Lower lobe of right lung (tissue), 2 donors: ENCODE measurements around the gene ABCG2. TPM values are rescaled to one million over a fixed set of nuclear protein-coding genes. Genes with fewer than 3 reads are reported as not detected.

Experiments
- ATAC-seq, 2 donors: fragments of 200-7000 bp; cut with Tn5 transposase; one replicate each; pipeline ENCODE4 v1.9.1; 2020 to 2022; ENCODE audit warnings: mild to moderate bottlenecking in 2 of 2, moderate library complexity in 2 of 2
- DNase-seq: peaks from one replicate; pipeline ENCODE4 v3.0.0-alpha.2; 2020
- H3K27ac ChIP-seq: fragments of 200-600 bp; one replicate; pipeline ENCODE4 v1.8.0; 2022
- H3K27me3 ChIP-seq: fragments of 200-600 bp; one replicate; pipeline ENCODE4 v1.8.0; 2022; ENCODE audit warnings: low read depth
- H3K36me3 ChIP-seq: fragments of 200-600 bp; one replicate; pipeline ENCODE4 v1.8.0; 2022; ENCODE audit warnings: mild to moderate bottlenecking
- H3K4me1 ChIP-seq: fragments of 200-600 bp; one replicate; pipeline ENCODE4 v1.8.0; 2022
- H3K4me3 ChIP-seq: fragments of 200-600 bp; one replicate; pipeline ENCODE4 v1.8.0; 2022; ENCODE audit warnings: mild to moderate bottlenecking
- H3K9me3 ChIP-seq: fragments of 200-600 bp; one replicate; pipeline ENCODE4 v1.8.0; 2022
- intact Hi-C: fragments of 100-400 bp; cut with DNase I; formaldehyde crosslinking; loops from one replicate; pipeline ENCODE4 v1.11.0; 2022
- total RNA-seq: library from RNA; stranded (reverse); fragmentation: NEBNext Ultra II Directional; extraction: Animal tissue kit (Norgen Biotek cat#: 25700); gene quantifications from one replicate; pipeline ENCODE4 v1.2.1, GENCODE V29; 2021
- TF ChIP-seq, protein P1 (sequence below): fragments of 200-600 bp; IDR thresholded peaks from one replicate; pipeline ENCODE4 v1.8.0; 2022; ENCODE audit warnings: antibody characterized with exemption, mild to moderate bottlenecking
- donor health status: DM: no; HTN: yes; CAD: no; lungs with severe emphysema.

The ABCG2 gene
- total RNA-seq, 1 donor from 2014 or later, result 9.1 TPM

DNA sequence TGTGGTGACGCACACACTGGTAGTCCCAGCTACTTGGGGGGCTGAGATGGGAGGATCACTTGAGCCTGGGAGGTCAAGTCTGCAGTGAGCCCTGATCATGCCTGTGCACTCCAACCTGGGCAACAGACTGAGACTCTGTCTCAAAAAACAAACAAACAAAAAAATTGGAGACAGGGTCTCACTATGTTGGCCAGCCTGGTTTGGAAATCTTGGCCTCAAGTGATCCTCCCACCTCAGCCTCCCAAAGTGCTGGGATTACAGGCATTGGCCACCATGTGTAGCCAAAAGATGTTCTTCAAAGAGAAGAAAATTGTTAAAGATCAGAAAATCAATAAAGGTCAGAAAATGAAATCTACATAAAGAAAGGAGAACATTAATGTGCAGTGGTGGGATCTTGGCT, 41.7 kb upstream of the ABCG2 start:
- peaks cover 9% of the 10 kb centered on the region for H3K4me1 ChIP-seq
- no peaks in the 10 kb centered on the region for H3K27me3 ChIP-seq
- H3K4me3 ChIP-seq, result no peak overlapping the region
- TF ChIP-seq, protein P1, sequence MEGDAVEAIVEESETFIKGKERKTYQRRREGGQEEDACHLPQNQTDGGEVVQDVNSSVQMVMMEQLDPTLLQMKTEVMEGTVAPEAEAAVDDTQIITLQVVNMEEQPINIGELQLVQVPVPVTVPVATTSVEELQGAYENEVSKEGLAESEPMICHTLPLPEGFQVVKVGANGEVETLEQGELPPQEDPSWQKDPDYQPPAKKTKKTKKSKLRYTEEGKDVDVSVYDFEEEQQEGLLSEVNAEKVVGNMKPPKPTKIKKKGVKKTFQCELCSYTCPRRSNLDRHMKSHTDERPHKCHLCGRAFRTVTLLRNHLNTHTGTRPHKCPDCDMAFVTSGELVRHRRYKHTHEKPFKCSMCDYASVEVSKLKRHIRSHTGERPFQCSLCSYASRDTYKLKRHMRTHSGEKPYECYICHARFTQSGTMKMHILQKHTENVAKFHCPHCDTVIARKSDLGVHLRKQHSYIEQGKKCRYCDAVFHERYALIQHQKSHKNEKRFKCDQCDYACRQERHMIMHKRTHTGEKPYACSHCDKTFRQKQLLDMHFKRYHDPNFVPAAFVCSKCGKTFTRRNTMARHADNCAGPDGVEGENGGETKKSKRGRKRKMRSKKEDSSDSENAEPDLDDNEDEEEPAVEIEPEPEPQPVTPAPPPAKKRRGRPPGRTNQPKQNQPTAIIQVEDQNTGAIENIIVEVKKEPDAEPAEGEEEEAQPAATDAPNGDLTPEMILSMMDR, result no peak
- H3K36me3 ChIP-seq, result no peaks in the 10 kb centered on the region
- intact Hi-C loops, result no loop called here
- no peaks in the 10 kb centered on the region for H3K9me3 ChIP-seq
- DNase-seq (no peak), ATAC-seq (no peak)
- H3K27ac ChIP-seq, result no peak overlapping the region

DNA sequence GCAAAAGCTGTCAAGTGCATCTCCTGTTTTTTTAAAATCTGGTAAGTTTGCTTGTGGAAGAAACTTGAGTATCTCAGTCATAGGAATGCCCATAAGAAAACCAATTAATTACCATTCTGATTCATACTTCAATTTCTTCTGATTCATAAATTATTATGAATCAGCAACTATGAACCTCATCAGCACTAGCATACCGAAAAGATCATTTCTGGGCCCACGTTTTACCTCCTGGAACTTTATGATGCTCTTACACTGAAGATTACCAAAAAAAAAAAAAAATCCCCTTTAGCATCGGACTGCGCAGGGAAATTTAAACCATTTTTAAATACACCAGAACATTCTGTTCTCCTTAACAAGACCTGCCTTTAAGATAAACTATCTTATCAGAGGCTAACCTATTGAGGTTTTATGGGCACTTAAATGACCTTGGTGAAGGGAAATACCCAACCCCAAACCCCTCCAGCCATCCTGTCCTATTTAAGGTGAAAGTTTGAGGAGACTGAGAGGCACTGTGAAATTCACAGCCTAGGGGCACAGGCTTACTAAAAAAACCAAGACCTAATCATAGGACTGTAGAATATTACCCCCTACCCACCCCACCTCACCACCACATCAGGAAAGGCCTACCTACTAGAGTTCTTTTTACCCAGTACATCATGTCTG, 38.2 kb upstream of the ABCG2 start:
- Histone ChIP-seq H3K27ac (no peak overlapping the region), H3K36me3 (no peaks in the 10 kb centered on the region), H3K4me3 (no peak overlapping the region), H3K4me1 (no peaks in the 10 kb centered on the region), H3K27me3 (no peaks in the 10 kb centered on the region), H3K9me3 (no peaks in the 10 kb centered on the region)
- TF ChIP-seq, protein P1, result no peak
- intact Hi-C loops, result no loop called here
- ATAC-seq (no peak), DNase-seq (no peak)

DNA sequence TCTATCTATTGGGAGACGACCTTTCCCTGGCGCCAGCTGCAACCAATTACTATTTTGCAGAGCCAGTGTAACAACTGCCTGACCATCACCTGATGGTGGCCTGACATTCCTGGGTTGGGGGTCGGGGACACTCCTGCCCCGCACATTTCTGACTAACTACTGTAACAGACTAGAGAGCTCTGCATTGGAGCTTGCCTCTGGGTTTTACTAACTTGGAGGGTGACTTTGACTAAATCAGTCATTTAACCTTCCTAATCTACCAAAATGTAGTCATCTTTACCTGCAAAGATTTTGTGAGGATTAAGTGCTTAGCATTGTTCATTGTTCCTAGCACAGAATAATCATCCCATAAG, 37.5 kb upstream of the ABCG2 start:
- DNase-seq (no peak), ATAC-seq (no peak)
- Histone ChIP-seq H3K4me3 (no peak overlapping the region), H3K4me1 (no peaks in the 10 kb centered on the region), H3K27ac (no peak overlapping the region), H3K9me3 (no peaks in the 10 kb centered on the region), H3K27me3 (no peaks in the 10 kb centered on the region), H3K36me3 (no peaks in the 10 kb centered on the region)
- TF ChIP-seq, protein P1, result no peak
- intact Hi-C loops, result no loop called here

DNA sequence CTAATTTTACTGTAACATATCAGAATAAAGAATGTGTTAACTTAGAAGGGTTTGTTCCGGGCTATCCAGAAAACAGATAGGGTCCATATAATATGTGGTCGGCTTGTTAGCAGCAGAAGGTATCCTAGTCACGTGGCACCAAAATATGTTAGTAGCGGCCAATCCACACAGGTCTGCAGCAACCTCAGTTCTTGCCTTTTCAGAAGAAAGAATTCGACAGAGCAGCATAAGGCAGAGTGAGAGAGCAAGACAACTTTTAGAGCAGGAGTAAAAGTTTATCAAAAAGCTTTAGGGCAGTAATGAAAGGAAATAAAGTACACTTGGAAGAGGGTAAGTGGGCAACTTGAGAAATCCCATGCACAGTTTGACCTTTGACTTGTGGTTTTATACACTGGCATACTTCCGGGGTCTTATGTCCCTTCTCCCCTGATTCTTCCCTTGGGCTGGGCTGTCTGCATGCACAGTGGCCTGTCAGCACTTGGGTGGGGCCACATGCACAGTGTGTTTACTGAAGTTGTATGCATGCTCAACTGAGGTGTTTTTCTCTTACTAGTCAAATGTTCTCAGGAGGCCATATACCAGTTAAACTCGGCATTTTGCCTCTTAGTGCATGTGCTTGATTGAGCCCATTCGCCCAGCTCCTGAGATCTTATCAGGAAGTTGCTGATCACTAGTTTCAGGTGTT, 37.0 kb upstream of the ABCG2 start:
- no peak for DNase-seq
- Histone ChIP-seq H3K4me3 (no peak overlapping the region), H3K27me3 (no peaks in the 10 kb centered on the region), H3K9me3 (no peaks in the 10 kb centered on the region), H3K36me3 (no peaks in the 10 kb centered on the region), H3K27ac (no peak overlapping the region), H3K4me1 (no peaks in the 10 kb centered on the region)
- intact Hi-C loops, result no loop called here
- TF ChIP-seq, protein P1, result no peak
- ATAC-seq, result no peak

DNA sequence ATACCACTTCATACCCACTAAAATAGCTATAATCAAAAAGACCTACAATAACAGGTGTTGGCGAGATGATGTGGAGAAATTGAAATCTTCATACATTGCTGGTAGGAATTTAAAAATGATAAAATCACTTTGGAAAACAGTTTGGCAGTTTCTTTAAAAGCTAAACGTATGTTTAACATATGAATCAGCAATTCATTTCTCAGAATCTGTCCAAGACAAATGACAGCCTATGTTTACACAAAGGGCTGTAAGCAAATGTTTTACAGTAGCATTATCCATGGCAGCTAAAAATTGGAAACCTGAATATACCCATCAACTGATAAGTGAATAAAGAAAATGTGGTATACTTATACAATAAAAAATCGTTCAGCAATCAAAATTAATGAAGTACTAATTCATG, 33.0 kb upstream of the ABCG2 start:
- Histone ChIP-seq H3K36me3 (no peaks in the 10 kb centered on the region), H3K9me3 (no peaks in the 10 kb centered on the region), H3K27me3 (no peaks in the 10 kb centered on the region), H3K27ac (no peak overlapping the region), H3K4me1 (no peaks in the 10 kb centered on the region), H3K4me3 (no peak overlapping the region)
- intact Hi-C loops, result no loop called here
- ATAC-seq, result no peak
- TF ChIP-seq, protein P1, result no peak
- DNase-seq, result no peak
